ENCODE results near the gene SLC16A12.
"Not testable (repeated sequence)": the region's sequence is repeated elsewhere in the genome, so short reads cannot be mapped to it uniquely, and the experiment has no call there.

The SLC16A12 gene

DNA sequence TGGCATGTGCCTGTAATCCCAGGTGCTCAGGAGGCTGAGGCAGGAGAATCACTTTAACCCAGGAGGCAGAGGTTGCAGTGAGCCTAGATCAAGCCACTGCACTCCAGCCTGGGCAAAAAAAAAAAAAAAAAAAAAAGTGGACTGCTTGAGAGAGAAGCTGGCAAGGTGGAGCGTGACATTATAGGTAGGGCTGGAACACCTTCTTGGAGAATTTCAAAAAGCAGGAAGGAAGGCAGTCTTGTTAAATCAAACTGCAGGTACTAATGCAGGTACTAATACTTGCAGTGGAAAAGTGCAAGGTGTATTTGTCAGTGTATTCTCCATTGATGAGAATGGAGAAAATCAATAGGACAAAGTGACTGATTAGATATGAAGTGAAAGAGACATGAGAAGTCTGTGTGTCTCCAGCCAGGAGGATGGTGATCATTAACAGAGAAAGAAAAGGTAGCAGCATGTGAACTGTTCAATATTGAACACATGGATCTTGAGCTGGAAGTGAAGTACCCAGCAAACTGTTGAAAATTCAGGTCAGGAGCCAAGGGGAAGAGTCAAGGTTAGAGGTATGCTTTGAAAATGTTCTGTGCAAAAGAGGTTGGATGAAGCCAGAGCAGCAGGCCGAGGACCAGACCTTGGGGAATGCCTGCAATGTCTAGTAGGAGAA lies 12.6 kb upstream of the SLC16A12 start:
- no peak for DNase-seq

DNA sequence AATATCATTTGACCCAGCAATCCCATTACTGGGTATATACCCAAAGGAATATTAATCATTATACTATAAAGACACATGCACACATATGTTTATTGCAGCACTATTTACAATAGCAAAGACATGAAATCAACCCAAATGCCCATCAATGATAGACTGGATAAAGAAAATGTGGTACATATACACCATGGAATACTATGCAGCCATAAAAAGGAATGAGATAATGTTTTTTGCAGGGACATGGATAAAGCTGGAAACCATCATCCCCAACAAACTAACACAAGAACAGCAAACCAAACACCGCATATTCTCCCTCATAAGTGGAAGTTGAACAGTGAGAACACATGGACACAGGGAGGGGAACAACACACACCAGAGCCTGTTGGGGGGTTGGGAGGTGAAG lies 11.3 kb upstream of the SLC16A12 start:
- not testable (repeated sequence) for DNase-seq

DNA sequence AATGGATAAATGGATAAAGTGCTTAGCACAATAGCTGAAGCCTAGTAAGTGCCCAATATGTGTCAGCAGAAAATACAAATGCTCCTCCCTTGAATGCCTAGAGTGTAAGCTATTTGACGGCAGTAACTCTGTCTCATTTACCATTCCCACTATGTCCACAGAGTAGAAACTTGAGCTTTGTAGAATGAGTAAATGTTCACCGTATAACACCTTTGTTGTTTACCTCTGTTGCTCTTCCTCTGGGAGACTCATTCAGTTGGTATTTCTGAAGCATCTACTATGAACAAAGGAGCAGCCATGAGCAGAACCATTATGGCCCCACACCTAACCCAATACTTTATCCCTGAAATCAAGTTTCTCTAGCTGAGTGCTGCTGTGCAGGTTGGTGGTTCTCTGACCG lies 8.4 kb upstream of the SLC16A12 start:
- no peak for DNase-seq

DNA sequence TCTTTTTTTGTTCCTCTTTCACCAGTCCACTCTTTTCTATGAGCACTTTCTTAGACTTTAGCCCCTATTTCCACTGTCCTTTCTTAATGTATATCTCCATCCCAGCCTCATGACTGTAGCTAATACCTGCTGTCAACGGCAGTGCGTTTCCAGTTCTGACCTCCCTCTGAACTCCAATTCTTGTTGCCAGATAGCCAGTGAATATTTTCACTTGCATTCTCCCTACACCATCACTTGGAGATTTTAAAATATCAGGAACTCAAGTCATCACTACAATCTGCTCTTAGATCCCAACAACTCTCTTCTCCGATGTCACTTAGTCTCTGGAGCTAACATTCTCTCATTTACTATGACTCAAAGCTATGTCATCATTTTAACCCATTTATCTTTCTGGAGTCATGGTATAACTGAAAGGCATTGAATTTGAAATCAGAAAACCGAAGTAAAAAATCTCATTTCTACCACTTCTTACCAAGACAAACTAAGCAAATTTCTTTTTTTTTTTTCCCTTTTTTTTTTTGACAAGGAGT lies 5.1 kb upstream of the SLC16A12 start:
- no peak for DNase-seq

DNA sequence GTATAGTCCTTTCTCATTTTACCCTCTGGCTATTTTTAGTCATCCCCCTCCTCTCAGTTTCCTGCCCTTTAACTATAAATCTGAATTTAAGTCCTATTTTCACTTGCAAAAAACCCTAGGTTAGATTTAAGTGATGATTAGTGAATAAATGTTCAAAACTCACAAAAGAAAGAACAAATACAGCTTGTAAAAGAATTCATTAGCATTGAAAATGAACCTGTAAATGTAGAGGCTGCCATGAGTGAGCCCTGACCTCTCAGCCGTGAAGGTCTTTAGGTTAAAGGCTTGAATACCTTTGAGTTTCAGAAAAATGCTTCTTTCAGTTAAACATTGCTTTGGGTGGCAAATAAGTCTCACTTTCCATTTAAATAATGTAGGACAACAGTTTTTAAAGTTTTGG lies 2.0 kb upstream of the SLC16A12 start:
- DNase-seq: no peak

DNA sequence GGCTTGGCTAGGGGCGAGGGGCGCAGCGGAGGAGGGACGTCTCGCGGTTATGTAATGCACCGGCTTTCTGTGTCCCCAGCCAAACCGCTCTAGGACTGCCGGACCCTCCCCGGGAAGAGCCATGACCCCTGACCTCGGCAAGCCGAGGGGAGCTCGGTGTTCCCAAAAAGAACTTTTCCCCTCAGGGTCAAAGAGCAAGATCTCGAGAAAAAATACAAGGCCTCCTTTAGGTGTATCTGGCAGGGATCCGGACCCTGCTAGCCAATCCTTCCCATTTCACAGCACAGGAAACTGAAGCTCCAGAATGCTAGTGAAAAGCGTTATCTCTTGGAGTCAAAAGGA lies 590 bp upstream of the SLC16A12 start:
- no peak for DNase-seq

DNA sequence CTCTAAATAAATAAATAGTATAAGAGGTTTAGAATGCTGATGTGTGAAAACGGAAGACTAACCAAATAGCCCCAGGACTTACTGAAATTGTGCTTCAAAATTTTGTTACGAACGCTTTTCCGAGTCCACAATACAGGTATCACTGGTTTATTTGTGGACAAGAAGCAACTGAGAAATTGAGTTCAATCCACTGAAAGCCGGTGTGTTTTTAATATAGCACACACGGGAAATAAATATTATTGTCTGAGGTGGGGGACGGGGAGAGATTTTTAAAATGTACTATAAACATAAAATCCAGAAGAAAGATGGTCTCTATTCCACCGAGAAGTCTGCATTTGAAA lies 598 bp downstream of the SLC16A12 start:
- DNase-seq: no peak

DNA sequence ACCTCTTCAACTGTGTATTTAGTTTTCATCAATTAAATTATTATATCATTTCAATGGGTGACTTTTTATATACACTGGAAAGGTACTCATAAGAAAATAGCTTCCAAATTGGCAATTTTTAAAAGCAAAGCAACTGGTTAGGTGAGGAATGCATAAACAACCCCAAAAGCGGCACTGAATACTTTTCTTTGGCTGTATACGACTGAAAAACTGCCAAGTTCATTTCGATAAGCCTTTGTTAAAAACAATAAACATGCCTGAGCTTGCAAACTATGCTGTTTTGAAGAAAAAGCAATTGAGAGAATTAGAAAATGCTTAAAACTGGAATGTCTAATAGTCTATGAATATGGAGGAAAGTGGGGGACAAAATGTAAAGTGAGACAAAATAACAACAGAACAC lies 2.9 kb downstream of the SLC16A12 start:
- no peak for DNase-seq

DNA sequence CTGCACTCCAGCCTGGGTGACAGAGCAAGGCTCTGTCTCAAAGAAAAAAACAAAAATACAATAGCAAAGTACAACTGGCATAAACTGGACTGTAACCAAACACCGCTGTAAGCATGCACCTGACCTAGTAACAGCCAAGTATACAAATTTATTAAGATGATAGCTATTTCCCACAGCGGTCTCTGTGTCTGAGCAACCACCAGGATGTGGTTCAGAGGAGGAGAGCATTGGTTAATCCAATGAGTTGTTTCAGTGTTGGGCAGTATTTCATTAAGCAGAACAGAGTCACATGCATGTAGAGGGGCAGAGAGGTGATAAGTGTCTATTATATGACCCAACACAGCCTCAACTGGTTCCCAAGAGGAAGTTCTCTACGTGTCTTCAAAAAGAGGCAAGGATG lies 4.0 kb downstream of the SLC16A12 start:
- DNase-seq: no peak

DNA sequence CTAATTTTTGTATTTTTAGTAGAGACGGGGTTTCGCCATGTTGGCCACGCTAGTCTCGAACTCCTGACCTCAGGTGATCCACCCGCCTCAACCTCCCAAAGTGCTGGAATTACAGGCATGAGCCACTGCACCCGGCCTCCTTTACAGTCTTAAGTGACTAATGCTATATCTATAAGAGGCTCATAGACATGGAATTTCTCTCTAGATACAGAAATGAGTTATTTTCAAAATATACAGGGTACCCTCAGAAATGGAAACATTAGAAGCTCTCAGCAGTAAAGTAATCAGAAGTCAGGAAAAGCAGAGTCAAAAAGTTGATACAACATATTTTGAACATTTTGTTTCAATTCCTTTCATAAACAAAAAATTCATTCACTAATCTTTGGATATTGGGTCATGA lies 5.7 kb downstream of the SLC16A12 start:
- not testable (repeated sequence) for DNase-seq

DNA sequence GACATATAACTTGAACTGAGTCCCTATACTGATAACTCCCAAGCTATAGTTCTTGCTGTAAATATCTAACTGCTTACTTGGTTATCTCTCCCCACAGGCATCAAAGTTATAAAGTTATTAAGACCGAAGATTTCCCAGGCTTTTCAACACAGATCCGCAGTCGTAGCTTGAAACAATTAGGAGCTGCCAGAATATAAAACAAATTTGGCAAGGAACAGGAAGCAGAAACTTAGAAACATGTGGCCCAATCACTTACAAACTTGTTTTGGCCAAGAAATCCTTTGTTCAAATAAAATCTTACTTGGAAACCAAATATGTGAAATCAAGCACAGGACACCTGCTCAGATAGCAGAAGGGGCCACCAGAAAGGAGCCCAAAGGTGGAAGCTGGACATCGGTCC lies 9.0 kb downstream of the SLC16A12 start:
- no peak for DNase-seq

DNA sequence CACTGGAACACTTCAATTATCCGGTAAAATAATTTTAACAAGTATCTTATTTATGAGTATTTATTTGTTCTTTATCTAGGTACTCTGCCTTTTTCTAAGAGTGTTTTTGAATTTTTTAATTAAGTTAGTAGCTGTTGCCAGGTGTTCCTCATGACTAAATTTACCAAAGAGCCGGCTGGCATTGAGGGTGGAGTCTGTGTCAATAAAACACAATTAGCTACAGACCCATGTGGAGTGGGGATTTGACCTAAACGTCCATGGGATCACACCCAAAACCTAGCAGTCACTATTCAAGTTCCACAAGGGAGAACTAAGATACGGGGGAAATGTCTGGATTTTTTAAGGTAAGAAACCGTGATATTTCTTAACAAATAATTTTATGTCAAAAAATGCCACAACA lies 9.8 kb downstream of the SLC16A12 start:
- peak; percentile 5 for DNase-seq

DNA sequence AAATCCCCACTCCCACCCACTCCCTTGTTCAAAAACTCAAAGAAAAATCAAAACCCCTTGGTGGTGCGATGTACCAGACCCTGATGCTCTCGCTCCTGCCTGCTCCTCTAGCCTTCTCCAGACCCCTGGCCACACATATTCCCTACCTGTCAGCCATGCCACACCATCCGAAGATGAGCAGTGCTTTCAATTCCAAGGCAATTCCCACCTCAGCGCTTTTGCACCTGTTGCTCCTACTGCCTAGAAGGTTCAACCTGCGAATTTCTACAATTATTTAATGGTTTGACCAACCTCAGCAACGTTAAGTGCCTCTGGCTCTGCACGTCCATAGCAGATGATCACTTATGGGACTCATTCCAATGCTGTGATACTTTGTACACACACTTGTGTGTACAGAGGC lies 11.1 kb downstream of the SLC16A12 start:
- DNase-seq: no peak

DNA sequence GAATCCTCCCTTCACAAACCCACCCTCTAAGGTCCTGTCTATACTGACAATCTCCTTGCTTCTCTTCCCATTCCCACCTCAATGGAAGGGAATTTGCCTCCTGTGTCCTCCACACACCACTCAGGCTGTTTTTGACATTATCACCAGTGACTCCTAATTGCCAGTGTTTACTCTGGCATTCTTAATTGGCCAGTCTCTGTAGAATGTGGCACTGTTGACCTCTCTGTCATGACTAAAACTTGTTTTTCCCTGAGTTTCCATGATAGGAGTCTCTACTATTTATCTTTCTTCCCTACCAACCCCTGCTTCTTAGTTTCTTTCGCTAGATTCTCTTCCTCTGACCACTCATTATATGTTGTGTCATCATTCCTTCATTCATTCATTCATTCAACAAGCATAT lies 12.1 kb downstream of the SLC16A12 start:
- no peak for DNase-seq

DNA sequence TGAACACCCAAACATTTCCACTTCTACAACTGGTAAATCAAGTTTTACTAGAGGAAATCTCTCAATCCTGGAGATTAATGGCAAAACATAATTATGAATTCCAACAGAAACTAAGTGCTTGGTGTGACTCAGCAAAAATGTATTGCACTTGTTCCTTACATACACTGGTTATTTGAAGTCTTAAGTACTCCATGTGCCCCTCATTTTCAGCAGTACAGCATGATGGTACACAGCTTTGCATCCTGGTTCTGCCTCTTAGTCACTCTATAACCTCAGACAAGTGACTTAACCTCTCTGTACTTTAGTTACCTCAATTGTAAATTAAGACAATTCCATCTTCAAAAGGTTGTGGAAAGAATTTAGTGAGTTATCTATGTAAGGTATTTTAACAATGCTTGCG lies 12.9 kb downstream of the SLC16A12 start:
- DNase-seq: no peak

DNA sequence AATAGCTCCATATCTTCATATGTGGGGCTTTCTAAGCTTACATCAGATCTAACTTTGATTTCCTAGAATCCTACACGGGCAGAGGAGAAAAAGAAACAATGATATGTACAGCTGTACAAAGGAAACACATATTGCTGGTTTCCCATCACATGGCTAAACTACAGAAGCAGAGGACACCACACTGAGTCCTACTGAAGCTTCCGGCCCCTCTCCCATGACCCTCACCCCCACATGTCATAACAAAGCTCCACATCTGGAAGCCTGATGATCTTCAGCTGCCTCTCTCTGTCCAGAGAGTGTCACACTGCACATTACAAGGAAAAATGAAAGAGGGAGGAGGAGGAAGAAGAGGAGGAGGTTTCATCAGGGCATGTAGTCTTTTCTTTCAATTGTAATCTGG lies 14.0 kb downstream of the SLC16A12 start:
- DNase-seq: no peak

DNA sequence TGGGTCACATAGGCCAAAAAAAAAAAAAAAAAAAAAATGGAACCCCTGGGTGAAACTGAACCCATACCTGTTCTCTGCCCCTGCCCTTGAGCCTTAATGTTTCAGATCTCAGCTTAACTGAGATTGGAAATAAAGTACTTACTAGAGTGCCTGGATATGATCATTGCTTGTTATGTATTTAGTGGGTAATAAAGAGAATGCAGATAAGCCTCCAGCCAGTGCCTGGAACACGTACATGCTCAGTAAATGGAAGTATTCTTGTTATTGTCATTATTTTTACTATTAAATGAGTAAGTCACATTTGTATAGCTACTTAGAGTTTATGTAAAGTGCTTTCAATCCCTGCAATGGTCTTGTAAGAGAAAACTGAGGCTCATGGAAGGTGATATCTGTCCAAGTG lies 14.7 kb downstream of the SLC16A12 start:
- DNase-seq: no peak

DNA sequence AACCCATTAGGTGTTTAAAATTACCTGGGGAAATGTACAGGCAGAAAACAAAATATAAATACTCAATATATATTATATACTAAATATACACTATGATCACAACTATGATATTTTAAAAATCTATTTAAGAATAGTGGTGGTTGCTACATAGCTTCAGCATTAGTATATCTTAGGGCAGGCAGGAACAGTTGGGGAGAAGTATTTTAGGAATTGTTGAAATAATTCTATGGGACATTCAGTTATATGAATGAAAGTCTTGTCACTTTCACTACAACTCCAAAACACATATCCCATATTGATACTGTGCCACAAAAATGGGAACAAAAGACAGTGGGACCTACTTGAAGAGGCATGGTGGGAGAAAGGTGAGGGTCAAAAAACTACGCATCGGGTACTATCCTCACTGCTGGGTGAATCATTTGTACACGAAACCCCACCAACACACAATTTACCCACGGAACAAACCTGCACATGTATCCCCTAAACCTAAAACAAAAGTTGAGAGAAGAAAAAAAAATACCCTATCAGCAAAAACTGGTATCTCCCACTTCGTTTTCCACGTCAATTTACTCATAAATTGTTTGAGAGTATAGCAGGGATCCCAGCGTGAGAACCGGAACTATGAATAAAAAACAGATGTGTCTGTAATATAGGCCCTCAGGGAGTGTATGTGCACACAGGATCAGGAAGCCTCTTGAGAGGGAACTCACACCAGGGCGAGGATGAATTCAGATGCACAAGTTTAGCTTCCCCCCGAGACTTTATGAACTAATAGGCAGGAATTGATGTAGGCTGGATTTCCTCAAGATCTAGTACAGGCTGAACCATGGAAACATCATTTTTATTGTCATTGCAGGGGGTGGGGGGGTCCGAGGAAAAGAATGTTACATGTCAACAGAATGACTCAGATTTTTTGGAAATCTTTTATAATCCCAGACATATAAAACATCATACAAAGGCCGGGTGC lies 16.2 kb downstream of the SLC16A12 start:
- no peak for DNase-seq

DNA sequence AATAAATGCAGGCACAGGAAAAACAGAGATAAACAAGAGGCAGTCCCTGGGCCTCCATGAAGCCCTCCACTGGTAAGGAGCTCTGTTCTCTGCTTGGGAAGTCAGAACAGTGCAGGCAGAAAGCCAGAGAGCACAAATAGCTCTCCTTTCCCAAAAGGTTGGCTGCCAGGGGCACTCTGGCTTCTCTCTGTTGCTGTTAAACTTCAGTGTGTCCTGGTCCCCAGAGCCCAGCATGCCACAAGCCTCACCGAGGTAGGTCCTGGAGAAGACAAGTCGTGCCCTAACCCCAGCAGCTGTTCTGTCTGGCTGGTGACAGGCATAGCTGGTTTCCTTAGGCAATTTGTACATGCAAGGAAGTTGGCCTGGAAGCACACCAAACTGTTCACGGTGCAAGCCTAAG lies 17.3 kb downstream of the SLC16A12 start:
- DNase-seq: no peak

DNA sequence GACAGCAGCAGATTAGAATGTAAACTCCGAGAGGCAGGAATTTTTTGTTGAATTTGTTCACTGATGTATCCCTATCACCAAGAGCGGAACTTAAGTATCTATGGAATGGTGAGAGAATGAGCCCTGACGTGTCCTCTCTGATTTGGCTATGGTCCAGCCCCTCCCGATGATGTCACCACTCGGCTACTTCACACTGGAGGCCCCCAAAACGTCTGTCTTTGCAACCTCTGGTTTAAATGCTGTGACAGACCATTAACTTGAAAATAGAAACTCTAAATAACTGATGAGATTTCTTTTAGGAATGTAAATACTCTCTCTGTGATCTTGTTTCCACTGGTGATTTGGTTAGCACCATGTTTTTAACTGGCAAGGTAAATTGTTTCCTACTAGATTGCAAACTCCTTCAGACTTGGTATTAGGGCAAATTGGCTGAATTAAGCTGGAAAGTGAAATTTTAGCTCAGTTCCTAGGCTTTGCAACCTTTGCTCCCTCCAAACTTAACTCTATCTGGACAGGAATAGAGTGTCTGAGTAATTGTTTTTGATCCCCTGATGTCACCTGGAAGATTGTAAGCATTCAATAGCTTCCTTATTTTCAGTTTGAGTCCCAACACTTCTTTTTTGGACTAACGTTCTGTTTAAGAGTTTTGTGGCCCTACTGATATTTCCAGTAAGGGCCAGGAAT lies 19.1 kb downstream of the SLC16A12 start:
- no peak for DNase-seq

DNA sequence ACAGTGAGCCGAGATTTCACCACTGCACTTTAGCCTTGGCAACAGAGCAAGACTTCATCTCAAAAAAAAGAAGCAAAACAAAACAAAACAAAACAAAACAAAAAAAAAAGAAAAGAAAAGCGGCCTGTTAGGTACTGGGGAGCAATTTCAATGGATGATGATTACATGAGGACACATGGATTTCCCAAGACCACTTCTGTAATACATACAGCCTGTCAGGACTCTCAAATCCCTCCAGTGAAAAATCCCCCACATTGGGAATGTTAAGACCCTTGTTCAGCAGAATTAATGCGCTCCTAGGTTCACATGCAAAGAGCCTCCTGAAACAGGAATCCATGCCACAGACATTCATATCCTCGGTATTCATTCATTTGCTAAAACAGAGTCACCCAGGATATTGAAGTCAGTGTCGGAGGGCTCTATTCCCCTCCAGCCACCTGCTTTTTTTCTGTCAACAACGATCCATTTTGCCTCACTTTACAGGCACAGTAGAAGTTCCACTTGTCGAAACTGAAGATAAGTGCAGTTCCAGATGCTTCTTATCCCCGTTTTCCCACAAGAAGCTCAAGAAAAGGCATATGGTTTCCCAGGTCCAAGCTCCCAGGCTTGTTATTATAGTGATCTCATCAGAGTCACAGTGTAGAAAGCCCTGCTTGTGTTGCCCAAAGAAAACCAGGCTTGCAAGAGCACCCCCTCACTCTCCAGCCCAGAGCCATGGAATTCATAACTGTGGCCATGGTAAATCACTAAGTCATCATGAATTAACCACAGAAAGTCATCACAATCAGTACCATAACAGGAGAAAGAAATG lies 20.2 kb downstream of the SLC16A12 start:
- DNase-seq: no peak

DNA sequence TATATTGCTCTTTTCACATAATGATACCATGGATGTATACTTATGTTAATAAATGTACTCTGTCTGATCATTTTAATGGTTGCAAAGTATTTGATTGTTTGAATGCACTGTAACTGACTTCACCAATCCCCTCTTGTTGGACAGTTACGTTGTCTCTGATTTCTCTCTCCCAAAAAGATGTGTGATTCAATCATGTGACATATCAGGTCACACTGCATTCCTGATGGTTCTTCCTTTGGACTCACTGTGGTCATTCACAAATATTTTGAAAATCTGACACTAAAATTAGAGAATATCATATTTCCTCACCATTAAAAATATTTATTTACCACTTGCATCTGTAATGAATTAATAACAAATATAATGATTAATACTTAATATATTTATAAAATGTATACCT lies 22.2 kb downstream of the SLC16A12 start:
- no peak for DNase-seq

Measured in NCI-H774 (cell line).